A549 (cell line): ENCODE measurements around the gene ULK4.

Experiments
- CTCF ChIP-seq: fragments of >200 bp; sonication (Bioruptor Twin); formaldehyde crosslinking; IDR thresholded peaks from 3 replicates; pipeline ENCODE4 v1.5.1; 2016
- SREBF2 ChIP-seq: fragments of 450-650 bp; IDR thresholded peaks from 2 replicates; pipeline ENCODE4 v1.6.1; 2014; ENCODE audit warnings: mild to moderate bottlenecking, moderate library complexity

- TF ChIP-seq SREBF2 (no peak), CTCF (no peak)
Observed at GRCh38 chr3:41581700-41582099, 380.2 kb downstream of the ULK4 start.
